Hepatocyte (in vitro differentiated cells): ENCODE data around the gene EIF3K. TPM values are rescaled to one million over a fixed set of nuclear protein-coding genes. Genes with fewer than 3 reads are reported as not detected.

Experiments used
- DNase-seq: peaks from one replicate; pipeline ENCODE4 v3.0.0-alpha.2; 2016; ENCODE audit warnings: low spot score
- H2AFZ ChIP-seq: fragments of 200-600 bp; sonication (generic); 2 replicates; pipeline ENCODE4 v1.6.0; 2016; ENCODE audit warnings: antibody characterized with exemption, mild to moderate bottlenecking
- H3K27ac ChIP-seq: fragments of 200-600 bp; sonication (generic); 2 replicates; pipeline ENCODE4 v1.5.1; 2016; ENCODE audit warnings: mild to moderate bottlenecking
- H3K27me3 ChIP-seq: fragments of 200-600 bp; sonication (generic); 2 replicates; pipeline ENCODE4 v1.6.1; 2016
- H3K36me3 ChIP-seq: fragments of 200-600 bp; sonication (generic); replicated peaks from 2 replicates; pipeline ENCODE4 v1.5.1; 2016; ENCODE audit warnings: low read depth; ENCODE audit not compliant: insufficient read depth
- H3K4me1 ChIP-seq: fragments of 200-600 bp; sonication (generic); 2 replicates; pipeline ENCODE4 v1.5.1; 2016; ENCODE audit warnings: mild to moderate bottlenecking, moderate library complexity; ENCODE audit not compliant: insufficient read depth
- H3K4me2 ChIP-seq: fragments of 200-600 bp; sonication (generic); 2 replicates; pipeline ENCODE4 v1.6.0; 2016
- H3K4me3 ChIP-seq: fragments of 200-600 bp; sonication (generic); 2 replicates; pipeline ENCODE4 v1.5.1; 2016; ENCODE audit warnings: mild to moderate bottlenecking
- H3K79me2 ChIP-seq: fragments of 200-600 bp; sonication (generic); 2 replicates; pipeline ENCODE4 v1.6.0; 2017; ENCODE audit warnings: mild to moderate bottlenecking
- H3K9me2 ChIP-seq: fragments of 200-600 bp; sonication (generic); replicated peaks from 2 replicates; pipeline ENCODE4 v1.6.0; 2017; ENCODE audit warnings: mild to moderate bottlenecking; ENCODE audit not compliant: insufficient read depth
- H3K9me3 ChIP-seq: fragments of 200-600 bp; sonication (generic); 2 replicates; pipeline ENCODE4 v1.5.1; 2016; ENCODE audit warnings: low read depth, mild to moderate bottlenecking
- H4K20me1 ChIP-seq: fragments of 200-600 bp; sonication (generic); 2 replicates; pipeline ENCODE4 v1.6.0; 2016; ENCODE audit warnings: mild to moderate bottlenecking; ENCODE audit not compliant: insufficient read depth, poor library complexity, severe bottlenecking
- EZH2 ChIP-seq: fragments of 200-600 bp; sonication (generic); IDR thresholded peaks from 2 replicates; pipeline ENCODE4 v1.6.1; 2016; ENCODE audit warnings: antibody characterized with exemption, mild to moderate bottlenecking, borderline replicate concordance
- EZH2phosphoT487 ChIP-seq: fragments of 200-600 bp; sonication (generic); IDR thresholded peaks from one replicate; pipeline ENCODE4 v1.6.1; 2018; ENCODE audit warnings: antibody characterized with exemption, mild to moderate bottlenecking, low read depth, moderate library complexity; ENCODE audit not compliant: unreplicated experiment, severe bottlenecking
- WGBS: methylation state at CpG from one replicate; pipeline ENCODE4 v1.1.6; 2016; ENCODE audit warnings: low lambda C conversion rate; ENCODE audit errors: missing lambda C conversion rate; 5-methylcytosine and 5-hydroxymethylcytosine counted together
- polyA plus RNA-seq: library from polyadenylated mRNA; unstranded; fragments of >200 nt; fragmentation: Nextera tagmentation; extraction: Ambion mirVana; gene quantifications from 2 replicates; pipeline ENCODE4 v1.2.1, GENCODE V29; 2016
- total RNA-seq: library from RNA; depleted of rRNA; stranded (reverse); fragments of >200 nt; gene quantifications from 2 replicates; pipeline ENCODE4 v1.2.3, GENCODE V29; 2014
- TF ChIP-seq, protein P1 (sequence below): fragments of 200-600 bp; sonication (generic); IDR thresholded peaks from 2 replicates; pipeline ENCODE4 v1.5.1; 2016; ENCODE audit warnings: antibody characterized with exemption, mild to moderate bottlenecking; ENCODE audit not compliant: poor library complexity

EIF3K gene
- total and polyA plus RNA-seq, 2 experiments from 2014 or later, result 171 to 354 TPM

GRCh38 chr19:38676023-38676877 is 57.3 kb downstream of the EIF3K start:
- H2AFZ ChIP-seq, result no peak overlapping the region
- H3K4me3 ChIP-seq, result no peak overlapping the region
- H3K9me2 ChIP-seq, result no peaks in the 10 kb centered on the region
- H3K27me3 ChIP-seq, result no peaks in the 10 kb centered on the region
- no peaks in the 10 kb centered on the region for H3K36me3 ChIP-seq
- H3K9me3 ChIP-seq, result no peaks in the 10 kb centered on the region
- H3K27ac ChIP-seq, result peak overlapping the region; percentile 97
- H4K20me1 ChIP-seq, result no peaks in the 10 kb centered on the region
- WGBS, result 51% methylated on average over 13 of the region's 13 CpGs
- H3K4me2 ChIP-seq, result peak overlapping the region; percentile 34
- H3K4me1 ChIP-seq, result peaks cover 66% of the 10 kb centered on the region
- peak; percentile 77 for DNase-seq
- TF ChIP-seq, protein P1, sequence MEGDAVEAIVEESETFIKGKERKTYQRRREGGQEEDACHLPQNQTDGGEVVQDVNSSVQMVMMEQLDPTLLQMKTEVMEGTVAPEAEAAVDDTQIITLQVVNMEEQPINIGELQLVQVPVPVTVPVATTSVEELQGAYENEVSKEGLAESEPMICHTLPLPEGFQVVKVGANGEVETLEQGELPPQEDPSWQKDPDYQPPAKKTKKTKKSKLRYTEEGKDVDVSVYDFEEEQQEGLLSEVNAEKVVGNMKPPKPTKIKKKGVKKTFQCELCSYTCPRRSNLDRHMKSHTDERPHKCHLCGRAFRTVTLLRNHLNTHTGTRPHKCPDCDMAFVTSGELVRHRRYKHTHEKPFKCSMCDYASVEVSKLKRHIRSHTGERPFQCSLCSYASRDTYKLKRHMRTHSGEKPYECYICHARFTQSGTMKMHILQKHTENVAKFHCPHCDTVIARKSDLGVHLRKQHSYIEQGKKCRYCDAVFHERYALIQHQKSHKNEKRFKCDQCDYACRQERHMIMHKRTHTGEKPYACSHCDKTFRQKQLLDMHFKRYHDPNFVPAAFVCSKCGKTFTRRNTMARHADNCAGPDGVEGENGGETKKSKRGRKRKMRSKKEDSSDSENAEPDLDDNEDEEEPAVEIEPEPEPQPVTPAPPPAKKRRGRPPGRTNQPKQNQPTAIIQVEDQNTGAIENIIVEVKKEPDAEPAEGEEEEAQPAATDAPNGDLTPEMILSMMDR, result no peak
- no peak for TF ChIP-seq EZH2
- TF ChIP-seq EZH2phosphoT487, result no peak
- peaks cover 95% of the 10 kb centered on the region for H3K79me2 ChIP-seq

- TF ChIP-seq EZH2phosphoT487, result no peak
- no peak for TF ChIP-seq EZH2
- TF ChIP-seq, protein P1, result no peak
- H3K27ac ChIP-seq, result peak overlapping the region; percentile 97
- H3K27me3 ChIP-seq, result no peaks in the 10 kb centered on the region
- H3K9me3 ChIP-seq, result no peaks in the 10 kb centered on the region
- H3K79me2 ChIP-seq, result peaks cover 95% of the 10 kb centered on the region
- H4K20me1 ChIP-seq, result no peaks in the 10 kb centered on the region
- H2AFZ ChIP-seq, result no peak overlapping the region
- DNase-seq, result no peak
- 93% methylated on average over 11 of the region's 11 CpGs for WGBS
- H3K4me3 ChIP-seq, result no peak overlapping the region
- peaks cover 61% of the 10 kb centered on the region for H3K4me1 ChIP-seq
- H3K36me3 ChIP-seq, result no peaks in the 10 kb centered on the region
- peak overlapping the region; percentile 34 for H3K4me2 ChIP-seq
- no peaks in the 10 kb centered on the region for H3K9me2 ChIP-seq
These were observed 58.1 kb downstream of the EIF3K start for GRCh38 chr19:38676878-38677646.

DNA sequence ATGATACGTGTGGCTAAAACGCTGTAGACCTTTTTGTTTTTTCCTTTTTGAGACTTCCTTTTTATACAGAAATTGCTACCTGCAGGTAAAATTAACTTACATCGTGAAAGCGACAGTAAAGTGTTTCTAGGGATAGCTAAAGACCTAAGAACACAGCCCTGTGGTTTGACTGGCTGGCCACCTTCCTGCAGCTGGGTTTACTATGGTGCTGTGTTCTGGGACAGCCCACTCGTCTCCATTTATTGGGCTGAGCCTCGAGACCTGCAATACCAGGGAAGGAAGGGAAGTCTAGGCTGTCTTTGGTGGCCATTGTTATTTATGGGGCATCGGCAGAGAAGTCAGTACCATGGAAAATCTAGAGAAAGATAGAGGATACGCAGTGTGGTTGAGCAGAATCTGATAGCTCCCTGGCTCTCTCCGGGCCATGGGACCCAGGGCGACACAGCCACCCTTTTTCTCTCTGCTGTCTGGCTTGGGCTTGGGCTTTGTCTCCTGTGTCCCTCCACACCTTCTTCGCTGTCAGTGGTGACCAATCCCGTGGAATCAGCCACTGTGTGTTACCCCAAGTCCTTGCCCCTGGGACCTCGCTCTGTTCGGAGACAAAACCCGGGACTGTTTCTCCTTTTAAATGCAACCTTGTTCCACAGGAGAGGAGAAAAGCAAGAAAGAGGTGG is 59.4 kb downstream of the EIF3K start:
- Histone ChIP-seq H3K9me3 (no peaks in the 10 kb centered on the region), H3K27ac (peak overlapping the region; percentile 97), H3K4me1 (peaks cover 70% of the 10 kb centered on the region), H4K20me1 (no peaks in the 10 kb centered on the region), H3K79me2 (peaks cover 96% of the 10 kb centered on the region), H3K4me3 (no peak overlapping the region), H2AFZ (no peak overlapping the region), H3K9me2 (no peaks in the 10 kb centered on the region), H3K27me3 (no peaks in the 10 kb centered on the region), H3K36me3 (no peaks in the 10 kb centered on the region), H3K4me2 (no peak overlapping the region)
- 86% methylated on average over 15 of the region's 15 CpGs for WGBS
- TF ChIP-seq, protein P1, result no peak
- TF ChIP-seq EZH2phosphoT487 (no peak), EZH2 (no peak)
- no peak for DNase-seq
